DOHH2 (cell line): ENCODE measurements around the gene CBLB.

ENCODE experiments used
- CTCF ChIP-seq: fragments of 200-600 bp; sonication (generic); IDR thresholded peaks from one replicate; pipeline ENCODE4 v1.5.1; 2014; ENCODE audit warnings: antibody characterized with exemption, mild to moderate bottlenecking, low read depth, low read length; ENCODE audit not compliant: poor library complexity, severe bottlenecking
- EZH2phosphoT487 ChIP-seq: fragments of 200-600 bp; sonication (generic); IDR thresholded peaks from 2 replicates; pipeline ENCODE4 v1.6.1; 2017; ENCODE audit warnings: borderline replicate concordance, mild to moderate bottlenecking, antibody characterized with exemption, low read length, moderate library complexity, mixed read lengths

- TF ChIP-seq CTCF, result no peak
- TF ChIP-seq EZH2phosphoT487, result no peak
These were observed 246.6 kb downstream of the CBLB start for GRCh38 chr3:105622169-105622568.
